Measurements from ENCODE around the gene NFKBIE.

The NFKBIE gene

DNA sequence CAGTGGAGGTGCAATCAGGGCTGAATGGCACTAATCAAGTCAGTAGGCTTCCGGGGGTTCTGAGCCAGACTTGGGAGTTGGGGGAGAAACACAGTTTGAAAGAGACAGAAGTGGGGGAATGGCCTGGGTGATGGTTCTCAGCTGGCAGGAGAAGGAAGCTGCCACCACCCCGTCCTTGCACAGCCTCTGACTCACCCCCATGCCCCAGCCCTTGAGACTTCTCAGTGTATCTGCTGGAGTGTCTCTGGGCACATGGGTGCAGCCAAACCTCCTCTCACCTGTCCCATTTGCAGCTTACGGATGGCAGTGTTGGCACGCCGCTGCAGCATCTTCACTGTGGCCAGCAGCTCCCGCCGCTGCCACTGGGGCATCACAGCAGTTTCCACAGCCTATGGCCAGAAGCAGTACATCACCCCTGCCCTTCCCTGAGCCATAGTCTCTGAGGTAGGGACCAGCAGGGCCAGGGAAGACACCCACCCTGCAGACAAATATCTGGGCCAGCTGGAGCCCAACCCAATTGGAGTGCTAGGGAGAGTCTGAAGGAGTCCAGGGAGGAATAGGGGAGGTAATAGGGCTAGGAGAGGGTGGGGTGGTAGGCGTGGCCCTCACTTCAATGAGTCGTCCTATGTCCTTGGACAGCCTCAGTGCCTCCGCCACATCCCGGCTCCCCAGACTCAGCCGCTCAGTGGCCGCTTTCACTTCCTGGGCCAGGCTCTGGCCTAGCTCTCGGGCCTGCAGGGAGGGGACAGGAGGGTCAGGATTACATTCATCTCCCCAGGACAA, 36.6 kb upstream of the NFKBIE start:
- no peak for DNase-seq (ENCODE audit: low read depth)
- no peak overlapping the region for H3K4me3 ChIP-seq (ENCODE audit: low read length)
- TF ChIP-seq, protein P1, sequence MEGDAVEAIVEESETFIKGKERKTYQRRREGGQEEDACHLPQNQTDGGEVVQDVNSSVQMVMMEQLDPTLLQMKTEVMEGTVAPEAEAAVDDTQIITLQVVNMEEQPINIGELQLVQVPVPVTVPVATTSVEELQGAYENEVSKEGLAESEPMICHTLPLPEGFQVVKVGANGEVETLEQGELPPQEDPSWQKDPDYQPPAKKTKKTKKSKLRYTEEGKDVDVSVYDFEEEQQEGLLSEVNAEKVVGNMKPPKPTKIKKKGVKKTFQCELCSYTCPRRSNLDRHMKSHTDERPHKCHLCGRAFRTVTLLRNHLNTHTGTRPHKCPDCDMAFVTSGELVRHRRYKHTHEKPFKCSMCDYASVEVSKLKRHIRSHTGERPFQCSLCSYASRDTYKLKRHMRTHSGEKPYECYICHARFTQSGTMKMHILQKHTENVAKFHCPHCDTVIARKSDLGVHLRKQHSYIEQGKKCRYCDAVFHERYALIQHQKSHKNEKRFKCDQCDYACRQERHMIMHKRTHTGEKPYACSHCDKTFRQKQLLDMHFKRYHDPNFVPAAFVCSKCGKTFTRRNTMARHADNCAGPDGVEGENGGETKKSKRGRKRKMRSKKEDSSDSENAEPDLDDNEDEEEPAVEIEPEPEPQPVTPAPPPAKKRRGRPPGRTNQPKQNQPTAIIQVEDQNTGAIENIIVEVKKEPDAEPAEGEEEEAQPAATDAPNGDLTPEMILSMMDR (conservative IDR thresholded peaks at IDR 0.05; ENCODE audit: low read depth, low read length): no peak

DNA sequence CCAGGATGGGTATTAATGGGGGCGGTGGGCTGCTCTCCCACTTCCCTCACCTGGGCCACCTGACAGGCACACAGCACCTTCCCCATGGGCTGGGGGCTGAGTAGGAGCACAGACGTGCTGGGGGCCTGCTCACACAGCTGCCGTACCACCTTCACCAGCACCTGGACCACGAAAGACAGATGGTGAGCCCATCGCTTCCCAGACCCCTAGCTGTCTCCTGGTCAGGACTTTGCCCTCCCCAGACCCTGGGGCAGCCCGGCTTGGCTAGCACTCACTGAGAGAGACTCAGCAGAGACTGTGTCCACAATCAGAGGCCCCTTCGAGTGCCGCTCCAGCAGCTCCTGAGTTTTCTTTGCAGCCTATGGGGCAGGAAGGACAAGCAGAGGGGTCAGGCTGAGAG, 35.8 kb upstream of the NFKBIE start:
- no peak for DNase-seq (ENCODE audit: low read depth)
- TF ChIP-seq, protein P1 (conservative IDR thresholded peaks at IDR 0.05; ENCODE audit: low read depth, low read length): no peak
- H3K4me3 ChIP-seq (ENCODE audit: low read length): no peak overlapping the region

DNA sequence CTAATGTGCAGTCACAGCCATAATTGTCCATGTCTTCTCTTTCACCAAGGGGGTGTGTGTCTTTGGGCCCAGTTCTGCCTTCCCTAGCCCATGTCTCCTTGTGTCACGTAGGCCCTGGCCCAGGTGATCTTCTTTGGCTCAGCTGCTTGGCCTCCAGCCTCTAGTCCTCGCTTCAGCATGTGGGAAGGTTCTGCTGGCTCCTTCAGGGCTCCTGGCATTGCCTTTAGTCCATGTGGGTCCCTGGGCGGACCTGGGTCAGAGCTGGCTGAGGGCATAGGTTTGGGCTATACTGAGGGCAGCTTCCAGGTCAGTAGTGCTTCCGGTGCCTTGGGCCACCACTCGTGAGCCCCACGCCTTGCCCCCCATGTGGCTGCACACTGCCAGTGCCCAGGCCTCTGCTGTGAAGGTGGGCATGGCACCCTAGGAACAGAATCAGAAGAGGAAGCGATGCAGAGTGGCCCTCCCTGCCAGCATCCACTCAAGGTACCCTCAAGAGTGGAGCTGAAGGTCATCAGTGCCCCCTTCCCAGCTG, 35.0 kb upstream of the NFKBIE start:
- no peak overlapping the region for H3K4me3 ChIP-seq (ENCODE audit: low read length)
- DNase-seq (ENCODE audit: low read depth): no peak
- TF ChIP-seq, protein P1 (conservative IDR thresholded peaks at IDR 0.05; ENCODE audit: low read depth, low read length): no peak

DNA sequence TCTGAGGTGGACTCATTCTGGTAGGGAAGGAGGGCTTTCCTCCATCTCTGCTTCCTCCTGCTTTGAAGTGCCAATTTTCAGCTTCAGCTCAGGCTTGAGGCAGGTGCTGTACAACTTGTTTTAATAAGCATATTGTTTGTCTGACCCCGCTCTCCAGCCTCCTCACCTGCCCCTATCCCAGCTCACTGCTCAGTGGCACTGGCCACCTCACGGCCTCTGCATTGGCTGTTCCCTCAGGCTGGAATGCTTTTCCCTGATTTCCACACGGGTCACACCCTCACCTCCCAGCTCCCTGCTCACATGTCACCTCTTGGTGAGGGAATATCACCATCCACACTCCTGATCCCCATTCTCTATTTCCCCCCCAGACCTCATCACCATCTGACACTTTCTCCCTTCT, 33.5 kb upstream of the NFKBIE start:
- DNase-seq (ENCODE audit: low read depth): no peak
- no peak overlapping the region for H3K4me3 ChIP-seq (ENCODE audit: low read length)
- TF ChIP-seq, protein P1 (conservative IDR thresholded peaks at IDR 0.05; ENCODE audit: low read depth, low read length): no peak

DNA sequence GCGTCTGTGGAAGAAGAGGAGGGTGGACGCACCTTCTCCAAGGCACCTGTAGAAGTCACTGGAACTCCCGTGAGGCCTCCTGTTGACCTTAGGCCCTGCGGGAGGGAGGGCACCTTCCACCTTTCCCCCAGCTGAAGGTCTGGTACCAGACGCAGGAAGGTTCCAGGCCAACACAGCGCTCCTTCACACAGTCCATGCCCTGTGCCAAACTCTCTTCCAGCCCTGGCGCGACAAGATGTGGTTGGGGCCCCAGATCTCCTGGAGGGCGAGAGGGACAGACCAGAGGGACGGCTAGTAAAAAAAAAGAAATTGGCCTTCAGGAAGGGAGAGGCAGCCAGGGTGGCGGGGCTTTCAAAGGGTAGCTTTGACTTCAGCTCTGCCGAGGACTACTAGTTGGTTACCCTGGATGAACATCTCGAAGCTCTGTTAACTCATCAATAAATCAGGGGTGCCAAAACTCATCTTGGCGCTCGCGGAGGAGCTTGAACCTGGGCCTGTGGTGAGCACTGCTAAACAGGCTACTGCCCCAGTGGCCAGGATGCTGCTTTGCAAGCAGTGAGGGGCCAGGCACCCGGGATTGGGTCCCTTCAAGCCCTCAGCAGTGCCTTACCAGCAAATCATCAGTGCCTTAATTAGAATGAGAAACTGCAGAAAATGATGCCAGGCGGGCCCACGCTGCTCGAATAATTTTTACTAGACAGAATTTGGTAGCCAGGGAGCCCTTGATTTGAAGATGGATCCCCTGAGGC, 32.9 kb upstream of the NFKBIE start:
- TF ChIP-seq, protein P1 (conservative IDR thresholded peaks at IDR 0.05; ENCODE audit: low read depth, low read length): no peak
- DNase-seq (ENCODE audit: low read depth): no peak
- no peak overlapping the region for H3K4me3 ChIP-seq (ENCODE audit: low read length)

DNA sequence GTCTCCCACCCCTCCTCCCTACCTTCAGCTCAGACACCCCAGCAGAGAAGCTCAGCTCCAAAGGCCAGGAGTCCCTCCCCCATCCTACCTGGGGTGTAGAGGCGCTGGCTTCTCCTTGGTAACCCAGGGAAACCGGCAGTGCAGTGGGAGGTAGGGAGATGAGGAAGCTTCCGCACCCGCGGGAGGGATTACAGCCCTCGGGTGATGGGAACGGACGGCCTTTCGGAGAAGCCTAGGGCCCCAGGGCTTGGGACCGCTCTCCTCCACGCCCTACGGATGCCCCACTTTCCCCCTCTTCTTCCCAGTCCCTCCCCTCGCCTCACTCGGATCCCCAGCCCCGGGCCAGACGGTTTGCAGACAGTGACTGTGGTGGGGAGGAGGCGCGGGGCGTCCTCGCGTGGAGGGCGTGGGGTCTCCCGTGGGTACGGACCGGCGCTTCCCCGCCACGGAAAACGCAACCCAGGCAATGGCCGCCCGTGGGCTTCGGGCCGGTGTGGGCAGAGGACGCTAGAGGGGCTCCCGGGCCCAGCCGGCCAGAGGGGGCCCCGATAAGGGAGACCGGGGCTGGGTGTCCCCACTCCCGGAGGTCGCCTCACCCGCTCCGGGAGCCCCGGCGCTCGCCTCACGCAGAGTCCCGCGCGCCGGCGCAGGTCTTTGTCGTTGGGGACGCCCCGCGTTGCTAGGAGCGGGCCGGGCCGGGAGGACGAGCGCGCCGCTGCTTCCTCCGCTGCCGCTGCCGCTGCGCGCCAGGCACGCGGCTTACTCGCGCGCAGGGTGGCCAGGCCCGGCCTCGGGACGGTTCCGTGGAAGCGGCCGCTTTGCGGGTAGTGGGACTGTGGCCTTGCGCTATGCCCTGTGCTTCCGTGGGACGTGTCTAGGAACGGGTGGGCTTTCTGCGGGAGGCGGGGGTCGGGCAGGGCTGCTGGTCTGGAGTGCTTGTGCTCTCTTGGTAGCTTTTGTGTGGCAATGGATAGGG, 32.0 kb upstream of the NFKBIE start:
- TF ChIP-seq, protein P1 (conservative IDR thresholded peaks at IDR 0.05; ENCODE audit: low read depth, low read length): no peak
- peak overlapping the region; percentile 45 for H3K4me3 ChIP-seq (ENCODE audit: low read length)
- DNase-seq (ENCODE audit: low read depth): no peak
